GM18909 (cell line): ENCODE measurements around the gene FGF5.
"Not testable (repeated sequence)": the region's sequence is repeated elsewhere in the genome, so short reads cannot be mapped to it uniquely, and the experiment has no call there.

ENCODE experiments used
- ATAC-seq: cut with Tn5 transposase; IDR thresholded peaks from one replicate; pipeline ENCODE4 v1.9.1; 2021; ENCODE audit warnings: mild to moderate bottlenecking; ENCODE audit not compliant: unreplicated experiment, poor library complexity

Gene FGF5, protein sequence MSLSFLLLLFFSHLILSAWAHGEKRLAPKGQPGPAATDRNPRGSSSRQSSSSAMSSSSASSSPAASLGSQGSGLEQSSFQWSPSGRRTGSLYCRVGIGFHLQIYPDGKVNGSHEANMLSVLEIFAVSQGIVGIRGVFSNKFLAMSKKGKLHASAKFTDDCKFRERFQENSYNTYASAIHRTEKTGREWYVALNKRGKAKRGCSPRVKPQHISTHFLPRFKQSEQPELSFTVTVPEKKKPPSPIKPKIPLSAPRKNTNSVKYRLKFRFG

DNA sequence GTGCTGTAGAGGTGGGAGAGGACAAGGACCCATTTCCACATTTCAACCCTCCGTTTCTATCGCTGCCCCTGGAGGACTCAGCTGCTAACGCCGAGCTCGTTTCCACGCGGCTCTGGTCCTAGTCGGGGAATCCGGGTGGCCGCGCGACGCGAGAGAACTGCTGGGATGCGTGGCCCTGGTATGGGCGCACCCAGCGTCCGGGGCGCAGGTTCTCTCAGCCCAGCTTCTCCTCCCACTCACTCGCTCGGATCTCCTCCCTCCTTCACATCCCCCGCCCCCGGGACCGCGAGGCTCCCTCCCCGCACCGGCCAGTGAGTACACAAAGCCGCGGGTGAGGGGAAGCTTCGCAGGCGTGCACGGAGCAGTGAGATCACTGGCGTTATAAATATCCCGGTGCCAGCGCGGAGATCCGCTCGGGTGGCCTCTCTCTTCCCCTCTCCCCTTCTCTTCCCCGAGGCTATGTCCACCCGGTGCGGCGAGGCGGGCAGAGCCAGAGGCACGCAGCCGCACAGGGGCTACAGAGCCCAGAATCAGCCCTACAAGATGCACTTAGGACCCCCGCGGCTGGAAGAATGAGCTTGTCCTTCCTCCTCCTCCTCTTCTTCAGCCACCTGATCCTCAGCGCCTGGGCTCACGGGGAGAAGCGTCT is at the start of gene FGF5:
FGF5 (plus strand) TSS at position 412 of the 649 bp plus-strand sequence; CDS start at position 573, 161 bp downstream.
- ATAC-seq, result peak; percentile 42

DNA sequence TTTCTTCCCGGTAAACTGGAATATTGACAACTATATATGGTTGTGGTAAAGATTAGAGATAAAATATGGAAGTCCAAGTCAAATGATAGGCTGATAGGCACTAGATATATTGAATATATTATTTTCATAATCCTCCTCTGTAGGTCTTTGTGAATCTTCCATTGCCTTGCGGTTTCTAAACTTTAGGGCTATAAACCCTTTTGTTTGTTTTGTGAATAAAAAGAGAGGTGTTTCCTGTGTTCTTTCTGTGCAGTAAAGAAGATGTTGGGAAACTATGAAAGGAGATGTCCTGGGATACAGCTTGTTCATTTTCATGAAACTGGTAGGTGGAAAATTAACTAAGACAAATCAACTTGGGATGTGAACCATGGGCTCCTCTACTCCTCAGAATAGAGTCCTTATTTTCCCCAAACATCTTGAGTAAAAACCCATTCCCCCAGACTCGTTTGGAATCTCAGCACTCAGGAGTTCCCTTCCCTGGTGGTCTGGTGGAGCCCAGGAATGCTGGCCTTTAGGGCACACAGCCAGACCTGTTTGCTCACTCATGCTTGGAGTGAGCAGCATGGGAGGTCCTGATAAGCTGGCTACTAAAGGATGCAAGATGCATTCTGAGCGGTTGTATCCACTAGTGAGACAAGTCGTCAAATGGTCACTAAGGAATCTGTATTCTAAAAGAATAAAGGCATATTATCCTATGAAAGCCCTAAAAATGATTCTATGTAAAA is 47.0 kb upstream of the FGF5 start:
- no peak for ATAC-seq

DNA sequence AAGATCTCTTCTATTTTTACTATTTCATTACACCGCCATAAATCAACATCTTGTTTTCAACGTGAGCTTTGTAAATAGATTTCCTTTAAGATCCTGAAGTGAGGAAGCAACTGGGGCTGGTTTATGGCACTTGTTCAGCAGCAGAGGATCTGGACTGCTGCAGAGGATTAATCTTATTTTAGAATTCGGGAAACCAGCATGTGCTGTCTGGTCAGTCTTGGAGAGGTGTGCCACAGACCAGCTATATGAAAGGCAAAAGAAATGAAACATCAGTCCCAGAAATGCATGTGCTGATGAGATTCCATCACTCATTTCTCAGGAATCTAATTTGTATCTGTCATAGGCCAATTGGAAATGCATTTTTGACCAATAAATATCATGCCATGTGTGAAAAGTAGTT is 45.8 kb upstream of the FGF5 start:
- ATAC-seq, result no peak

DNA sequence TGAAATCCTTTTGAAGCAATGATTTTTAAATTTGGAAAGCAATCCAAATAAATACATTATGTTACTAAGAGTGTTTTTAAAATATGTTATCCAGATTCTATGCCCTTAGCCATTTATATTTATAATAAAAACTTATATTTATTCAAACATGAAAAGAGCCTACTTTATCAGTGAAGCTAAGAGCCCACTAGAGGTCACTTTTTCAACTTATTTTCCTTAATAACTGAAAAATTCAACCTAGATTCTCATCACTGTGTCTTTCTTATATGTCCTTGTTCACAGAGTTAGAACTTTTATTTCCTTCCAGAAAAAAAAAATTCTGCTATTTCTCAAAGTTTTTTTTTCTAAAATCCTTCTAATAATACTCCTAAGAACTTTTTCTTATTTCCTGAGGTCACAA is 45.3 kb upstream of the FGF5 start:
- no peak for ATAC-seq

DNA sequence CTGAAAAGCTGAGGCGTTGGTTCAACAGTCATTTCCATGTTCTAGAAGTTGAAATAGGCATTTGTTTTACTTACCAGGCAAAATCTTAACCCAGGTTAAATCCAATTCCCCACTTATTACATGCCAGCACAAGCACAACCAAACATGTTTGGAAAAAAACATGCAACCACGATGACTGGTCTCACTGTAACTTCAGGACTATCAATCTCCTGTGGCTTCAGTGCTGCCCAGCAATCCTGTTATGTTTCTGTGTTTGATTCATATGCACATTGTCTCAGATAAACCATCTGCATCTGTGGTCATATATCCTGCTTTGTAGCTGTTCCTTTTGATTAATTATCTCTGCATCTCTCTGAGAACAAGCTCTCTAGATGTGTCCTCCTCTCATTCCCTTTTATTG is 40.9 kb upstream of the FGF5 start:
- no peak for ATAC-seq

DNA sequence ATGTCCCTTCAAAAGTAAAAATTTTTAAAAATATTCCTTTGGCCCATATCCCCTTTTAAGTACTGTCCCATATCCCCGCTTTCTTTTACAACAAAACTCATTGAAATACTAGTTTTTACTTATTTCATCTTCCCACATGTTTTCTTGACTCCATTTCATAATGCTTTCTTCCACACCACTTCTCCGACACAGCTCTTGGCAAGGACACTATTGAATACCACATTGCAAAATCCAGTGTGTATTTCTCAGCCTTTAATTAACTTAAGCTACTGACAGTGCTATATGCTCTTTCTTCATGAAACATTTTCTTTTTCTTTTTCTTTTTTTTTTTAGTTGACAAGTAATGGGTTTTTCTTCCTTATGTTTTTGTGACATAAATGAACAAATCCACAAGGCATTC is 40.4 kb upstream of the FGF5 start:
- ATAC-seq, result no peak

DNA sequence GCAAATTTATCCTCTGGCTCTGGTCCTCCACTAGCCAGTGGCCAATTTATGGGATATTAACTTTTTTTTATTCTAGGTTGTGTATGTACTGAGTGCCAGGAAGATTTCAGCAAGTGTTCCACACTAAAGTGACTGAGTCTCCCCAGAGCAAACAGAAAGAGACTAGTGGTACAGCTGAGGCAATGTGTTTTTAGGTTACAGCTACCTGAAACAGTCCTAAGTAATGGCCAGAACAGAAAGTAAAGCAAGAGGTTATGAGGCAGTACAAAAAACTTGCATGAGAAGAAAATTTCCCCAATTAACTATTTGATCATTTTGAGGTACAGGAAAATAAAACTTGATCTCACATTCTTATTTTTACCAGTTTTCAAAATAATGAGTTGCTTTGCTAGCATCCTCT is 38.0 kb upstream of the FGF5 start:
- ATAC-seq, result no peak

DNA sequence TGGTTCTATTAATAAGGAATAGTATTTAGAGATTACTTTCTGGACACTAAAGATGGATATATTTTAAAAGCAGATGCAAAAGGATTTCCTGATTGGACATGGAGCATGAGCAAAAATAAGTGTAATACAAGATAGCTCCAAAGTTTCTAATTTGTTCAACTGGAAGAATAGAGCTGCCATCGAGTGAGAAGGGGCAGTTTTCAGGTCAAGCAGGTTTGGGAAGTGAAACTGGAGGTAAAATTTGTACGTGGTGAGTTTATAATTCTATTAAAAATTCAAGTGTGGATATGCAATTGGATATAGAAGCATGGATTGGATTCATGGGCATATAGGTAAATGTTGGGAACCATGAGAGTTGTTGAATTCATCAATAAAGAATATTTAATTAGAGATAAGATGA is 37.3 kb upstream of the FGF5 start:
- no peak for ATAC-seq

DNA sequence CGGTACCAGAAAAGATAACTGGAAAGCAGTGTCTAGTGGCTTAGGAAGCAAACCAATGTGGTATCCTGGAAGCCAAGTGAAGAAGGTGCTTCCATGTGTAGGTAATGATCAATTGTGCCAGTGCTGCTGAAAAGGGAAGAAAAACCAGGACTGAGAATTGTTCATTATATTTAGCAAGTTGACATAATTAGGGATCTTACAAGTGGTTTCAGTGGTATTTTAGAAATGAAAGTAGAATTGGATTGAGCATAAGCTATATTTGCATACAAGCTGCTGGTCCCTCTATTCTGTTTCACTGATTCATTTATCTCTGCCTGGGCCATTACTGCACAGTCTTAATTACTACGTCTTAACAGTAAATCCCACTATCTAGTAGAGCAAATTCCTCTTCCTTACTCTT is 36.9 kb upstream of the FGF5 start:
- peak; percentile 79 for ATAC-seq

DNA sequence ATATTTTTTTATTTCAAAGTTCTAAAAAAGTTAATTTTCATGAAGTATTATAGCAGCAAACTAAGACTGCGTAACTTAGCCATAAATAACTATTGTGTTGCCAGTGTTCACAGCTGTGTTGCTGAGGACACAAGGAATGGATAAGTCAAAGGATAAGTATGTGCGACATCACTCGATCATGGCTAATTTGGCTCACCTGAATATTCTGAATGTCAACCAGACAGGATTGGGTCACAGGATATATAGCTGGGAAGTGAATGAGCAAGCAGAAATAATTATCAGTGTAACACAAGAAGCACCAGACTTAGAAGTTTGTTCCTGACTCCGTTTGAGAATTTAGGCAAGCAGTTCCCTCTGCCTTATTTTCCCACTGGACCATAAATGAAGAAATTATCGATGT is 35.3 kb upstream of the FGF5 start:
- no peak for ATAC-seq

DNA sequence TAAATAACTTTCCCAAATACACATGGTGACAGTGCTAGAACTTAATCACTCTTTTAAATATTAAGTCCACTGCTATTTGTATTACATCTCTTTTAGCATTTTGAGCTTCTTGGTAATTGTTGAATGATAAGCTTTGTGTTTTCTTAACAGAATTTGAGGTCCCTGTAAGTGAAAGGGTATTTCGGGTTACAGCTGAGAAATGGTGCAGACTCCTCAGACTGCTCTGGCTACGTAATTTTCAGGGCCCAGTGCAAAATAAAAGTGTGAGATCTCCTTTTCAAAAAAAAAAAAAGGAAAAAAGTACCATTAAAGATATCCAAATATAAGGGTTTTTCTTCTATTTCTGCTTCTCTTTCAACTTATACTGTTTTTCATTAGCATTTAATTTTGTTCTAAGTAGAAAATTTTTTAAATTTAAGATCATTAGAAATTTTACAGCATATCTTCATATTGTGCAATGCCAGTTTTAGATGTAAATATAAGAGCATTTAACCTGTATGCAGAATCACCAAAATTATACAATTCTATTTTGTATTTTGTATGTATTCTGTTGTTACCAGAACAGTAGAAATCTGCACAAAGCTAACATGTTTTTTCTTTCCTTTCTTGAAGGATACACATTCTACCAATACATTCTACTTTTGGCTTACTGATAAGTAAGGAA is 33.6 kb upstream of the FGF5 start:
- no peak for ATAC-seq

DNA sequence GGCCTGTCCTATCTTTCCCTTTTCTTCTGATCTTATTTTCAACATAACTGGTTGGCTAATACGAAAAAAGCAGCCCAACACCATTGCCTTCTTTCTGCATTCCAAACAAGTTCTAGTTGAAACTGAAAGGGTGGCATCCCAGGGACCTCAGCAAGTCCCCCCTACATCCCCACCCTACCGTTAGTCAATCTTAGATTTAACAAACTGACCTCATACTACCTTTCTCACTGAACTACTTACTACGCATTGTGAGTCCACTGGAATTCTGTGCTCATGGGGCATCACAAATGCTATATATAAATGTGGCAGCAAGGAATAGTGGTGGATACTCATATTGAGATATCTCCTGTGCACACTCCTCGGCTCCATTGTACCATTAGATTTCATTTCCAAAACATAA is 33.1 kb upstream of the FGF5 start:
- ATAC-seq, result no peak

DNA sequence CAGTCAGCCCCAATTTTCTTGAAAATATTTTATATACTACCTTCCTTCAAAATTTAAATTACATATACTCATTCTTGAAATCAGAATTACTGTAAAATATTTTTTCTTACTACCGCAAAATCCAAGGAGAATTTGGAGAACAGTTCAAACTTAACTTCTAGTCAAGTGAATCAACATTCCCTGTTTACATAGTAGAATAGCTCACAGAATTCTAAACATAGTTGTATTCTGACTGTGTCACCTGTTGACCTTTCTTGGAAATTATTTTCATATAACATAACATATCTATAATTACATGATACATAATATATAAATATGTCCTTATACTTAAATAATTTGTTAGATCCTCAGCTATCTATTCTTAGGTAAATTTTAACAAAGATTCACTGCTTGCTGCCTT is 31.0 kb upstream of the FGF5 start:
- ATAC-seq, result no peak

DNA sequence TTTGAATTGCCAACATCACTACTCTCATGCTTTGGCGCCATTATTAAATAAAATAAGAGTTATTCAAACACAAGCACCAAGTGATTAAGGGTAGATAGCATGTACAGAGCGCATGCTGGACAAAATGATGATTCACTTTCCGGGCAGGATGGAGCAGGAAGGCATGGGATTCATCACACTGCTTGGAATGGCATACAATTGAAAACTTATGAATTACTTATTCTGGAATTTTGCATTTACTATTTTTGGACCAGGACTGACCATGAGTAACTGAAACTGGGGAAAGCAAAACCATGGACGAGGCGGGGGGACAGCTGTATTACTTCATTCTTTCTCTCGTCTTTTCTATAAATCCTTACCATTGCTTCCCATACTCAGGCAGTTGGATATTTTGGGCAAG is 28.5 kb upstream of the FGF5 start:
- ATAC-seq, result no peak

DNA sequence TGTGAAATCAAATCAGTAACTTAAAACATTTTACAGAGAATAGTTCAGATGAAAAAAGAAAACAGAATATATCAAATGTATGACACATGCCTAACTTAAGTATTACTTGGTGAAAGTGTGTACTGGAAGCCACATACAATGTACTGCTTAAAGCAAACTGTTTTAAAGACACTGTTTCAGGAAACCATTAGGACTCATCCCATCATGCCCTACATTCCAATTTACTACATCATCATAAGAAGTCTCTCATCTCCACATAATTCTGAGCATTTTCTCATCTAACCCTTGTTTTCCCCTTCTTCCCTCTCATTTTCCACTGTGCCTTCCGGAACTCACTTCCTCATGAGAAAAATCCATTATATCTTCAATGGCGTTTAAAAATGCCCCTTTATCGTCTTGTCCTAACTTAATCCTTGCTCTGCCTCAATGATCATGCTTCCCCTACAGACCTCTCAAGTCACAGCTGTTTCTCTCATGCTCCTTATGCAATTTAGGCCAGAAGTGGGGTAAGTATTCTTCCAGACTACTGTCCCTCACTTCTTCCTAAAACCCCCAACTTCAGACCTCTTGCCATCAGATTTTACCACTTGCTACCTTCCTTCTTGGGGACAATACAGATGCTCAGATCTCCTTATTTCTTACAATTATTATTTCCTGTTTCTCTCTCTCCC is 26.8 kb upstream of the FGF5 start:
- ATAC-seq, result no peak

DNA sequence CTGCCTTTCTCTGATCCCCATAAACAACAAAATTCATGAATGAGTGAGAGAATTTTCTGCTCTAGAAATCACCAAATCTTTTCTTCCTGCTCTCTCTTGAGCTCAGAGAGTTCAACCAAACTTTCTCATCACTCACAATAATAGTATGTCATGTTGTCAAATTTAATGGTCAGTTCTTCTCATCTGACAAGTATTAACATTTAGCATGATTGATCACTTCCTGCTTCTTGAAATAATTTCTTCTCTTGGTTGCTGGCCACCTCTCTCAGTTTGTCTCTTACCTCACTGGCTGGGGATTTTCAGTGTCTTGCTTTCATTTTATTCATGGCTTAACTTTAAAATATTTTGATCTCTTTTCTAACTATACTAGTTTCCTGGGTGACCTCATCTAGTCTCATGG is 25.5 kb upstream of the FGF5 start:
- ATAC-seq, result no peak

DNA sequence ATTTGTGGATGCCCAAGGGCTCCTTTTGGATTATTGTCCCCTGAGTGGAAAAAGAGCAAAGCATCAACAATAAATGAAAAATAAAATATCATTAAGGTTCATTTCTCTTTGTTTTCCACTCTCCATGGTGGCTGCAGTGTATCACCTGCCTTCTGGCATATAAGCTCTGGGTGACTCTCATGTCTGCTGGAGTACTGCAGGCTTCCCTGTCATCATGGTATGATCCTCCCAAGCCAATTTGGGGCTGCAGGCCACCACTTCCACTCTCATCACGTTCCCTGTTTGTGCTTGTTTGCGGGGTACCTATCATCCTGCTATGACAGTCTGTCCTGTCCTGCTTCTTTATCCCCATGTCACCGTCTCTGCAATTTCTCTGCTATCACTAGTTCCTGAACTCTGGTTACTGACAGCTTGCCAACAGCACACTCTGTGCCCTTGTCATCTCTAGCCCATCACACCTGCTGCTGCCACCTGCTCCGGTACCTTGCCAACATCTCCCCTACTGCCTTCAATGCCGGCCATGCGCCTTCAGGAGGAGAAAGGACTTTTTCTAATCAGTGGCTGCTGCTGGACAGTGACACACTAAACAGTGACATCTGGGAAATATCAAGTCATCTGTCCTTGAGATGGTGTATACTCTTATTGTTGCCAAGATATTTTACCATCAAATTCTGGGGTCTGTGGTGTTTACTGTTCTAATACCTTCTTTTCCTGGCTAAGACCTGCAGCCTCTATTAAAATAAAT is 23.0 kb upstream of the FGF5 start:
- ATAC-seq, result no peak

DNA sequence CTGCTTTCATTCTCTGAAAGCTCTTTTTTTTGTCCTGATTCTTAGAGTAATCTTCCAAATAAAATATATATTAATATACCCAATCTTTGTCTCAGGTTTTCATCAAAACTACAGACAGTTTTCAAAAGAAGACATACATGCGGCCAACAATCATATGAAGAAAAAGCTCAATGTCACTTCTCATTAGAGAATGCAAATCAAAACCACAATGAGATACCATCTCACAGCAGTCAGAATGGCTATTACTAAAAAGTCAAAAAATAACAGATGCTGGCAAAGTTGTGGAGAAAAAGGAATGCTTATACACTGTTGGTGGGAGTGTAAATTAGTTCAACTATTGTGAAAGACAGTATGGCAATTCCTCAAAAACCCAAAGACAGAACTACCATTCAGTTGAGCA is 19.0 kb upstream of the FGF5 start:
- not testable (repeated sequence) for ATAC-seq

DNA sequence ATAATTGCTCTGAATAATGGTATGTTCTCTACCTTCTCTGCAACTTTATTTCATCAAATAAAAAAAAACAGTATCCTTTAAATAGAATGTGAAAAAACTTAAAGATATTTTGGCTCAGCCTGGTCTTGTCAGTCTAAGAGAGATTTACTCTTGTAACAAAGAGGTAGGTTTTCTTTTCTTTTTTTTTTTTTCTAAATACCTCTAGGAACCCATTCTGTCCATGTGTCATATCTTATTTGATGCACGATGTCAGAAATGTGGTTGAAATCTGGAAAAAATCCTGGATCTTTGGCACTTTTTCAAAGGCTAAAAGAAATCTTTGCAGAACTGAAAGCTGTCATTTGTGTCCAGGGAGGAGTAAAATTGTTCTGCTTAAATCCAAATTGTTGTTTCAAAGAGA is 17.3 kb upstream of the FGF5 start:
- ATAC-seq, result no peak

DNA sequence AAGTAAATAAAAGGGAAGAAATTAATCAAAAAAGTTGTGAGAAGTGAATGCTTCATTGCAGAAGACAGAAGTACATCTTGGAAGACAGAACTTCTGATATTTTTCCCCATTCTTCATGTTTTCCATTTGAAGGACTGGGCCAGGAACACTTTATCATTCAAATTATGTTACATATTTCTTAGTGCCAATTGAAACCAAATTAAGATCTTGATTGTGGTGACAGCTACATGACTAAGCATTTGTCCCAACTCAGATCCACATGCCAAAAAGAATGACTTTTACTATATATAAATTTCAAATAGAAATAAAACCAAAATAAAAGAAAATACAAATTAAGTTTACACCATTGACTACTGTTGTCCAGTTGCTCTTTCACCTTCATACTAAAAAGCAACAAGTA is 14.0 kb upstream of the FGF5 start:
- no peak for ATAC-seq
